Measurements from ENCODE around the gene SPON2. TPM values are rescaled to one million over a fixed set of nuclear protein-coding genes. Genes with fewer than 3 reads are reported as not detected.

SPON2 gene
- polyA plus RNA-seq, 1 donor, result 48.0 TPM

DNA sequence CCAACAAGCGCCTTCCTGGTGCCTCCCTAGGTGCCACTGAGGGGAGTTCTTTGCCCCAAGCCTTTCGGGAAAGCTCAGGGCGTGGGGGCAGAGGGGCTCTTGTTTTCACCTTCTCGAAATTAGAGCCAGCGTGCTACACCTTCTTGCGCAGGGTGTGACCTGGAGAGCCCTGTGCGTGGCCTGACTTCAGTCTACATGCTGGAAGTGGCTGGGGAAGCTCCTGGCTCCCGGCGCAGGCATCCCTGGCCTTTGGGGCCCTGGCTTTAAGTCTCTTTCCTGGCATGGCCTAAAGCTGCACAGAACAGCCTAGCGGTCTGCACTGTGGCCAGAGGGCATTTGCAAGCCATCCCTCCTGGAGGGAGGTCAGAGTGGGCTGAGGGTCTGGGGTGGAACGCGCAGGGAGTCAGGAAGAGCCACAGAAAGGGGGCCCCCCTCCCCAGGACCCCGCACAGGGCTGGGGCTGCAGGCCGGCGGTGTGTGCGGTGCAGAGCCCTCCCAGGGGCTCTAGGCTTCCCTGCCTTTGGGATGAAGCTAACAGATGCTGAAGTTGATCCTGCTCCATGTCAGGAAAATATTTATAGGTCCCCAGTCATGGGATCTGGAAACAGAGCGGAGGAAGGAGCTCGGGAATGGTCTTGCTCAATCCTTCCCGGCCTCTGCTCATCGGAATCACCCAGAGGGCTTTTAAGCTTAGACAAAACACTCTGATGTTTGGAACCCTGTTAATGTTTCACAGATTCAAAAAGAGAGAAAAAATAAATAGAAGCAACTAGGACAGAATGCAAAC is 781 bp upstream of the SPON2 start:
- no peak for DNase-seq

DNA sequence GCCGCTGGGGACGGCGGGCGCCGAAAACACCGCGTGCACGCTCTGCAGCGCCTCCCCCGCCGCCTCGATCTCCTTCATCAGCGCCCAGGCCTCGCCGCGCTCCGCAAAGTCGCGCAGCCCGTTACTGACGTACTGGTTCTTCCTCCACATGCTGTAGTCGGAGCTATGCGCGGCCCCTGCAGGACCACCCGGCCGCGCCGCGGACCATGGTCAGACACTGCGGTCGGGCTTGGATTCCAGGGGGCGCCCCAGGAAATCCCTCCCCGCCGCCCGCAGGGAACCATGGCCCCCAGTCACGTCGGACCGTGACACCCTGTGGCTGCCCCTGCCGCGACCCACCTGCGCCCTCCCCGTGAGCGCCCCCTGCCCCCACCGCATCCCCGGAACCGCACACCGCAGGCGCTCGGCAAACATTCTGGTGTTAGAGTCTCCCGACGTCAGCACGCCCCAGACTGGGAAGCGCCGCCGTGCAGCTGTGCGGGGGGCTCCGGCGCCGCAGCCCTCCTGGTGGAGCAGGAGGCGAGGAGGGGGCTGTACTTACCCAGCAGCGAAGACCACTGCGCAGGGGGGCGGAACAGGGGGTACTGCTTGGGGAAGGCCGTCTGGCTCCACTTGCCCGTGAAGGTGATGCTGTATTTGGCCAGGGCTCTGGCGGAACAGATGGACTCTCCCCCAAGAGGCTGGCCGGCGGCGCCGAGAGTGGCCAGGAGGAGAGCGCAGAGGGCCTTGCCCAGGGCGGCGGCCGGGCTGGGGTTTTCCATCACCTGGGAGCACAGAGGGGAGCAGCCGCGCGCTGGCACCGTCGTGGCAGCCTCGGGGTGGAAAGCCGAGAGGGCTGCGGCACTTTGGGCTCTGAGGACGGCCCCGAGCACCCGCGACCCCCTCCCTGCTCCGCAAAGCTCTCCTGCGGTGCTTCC is 814 bp downstream of the SPON2 start:
- no peak for DNase-seq

DNA sequence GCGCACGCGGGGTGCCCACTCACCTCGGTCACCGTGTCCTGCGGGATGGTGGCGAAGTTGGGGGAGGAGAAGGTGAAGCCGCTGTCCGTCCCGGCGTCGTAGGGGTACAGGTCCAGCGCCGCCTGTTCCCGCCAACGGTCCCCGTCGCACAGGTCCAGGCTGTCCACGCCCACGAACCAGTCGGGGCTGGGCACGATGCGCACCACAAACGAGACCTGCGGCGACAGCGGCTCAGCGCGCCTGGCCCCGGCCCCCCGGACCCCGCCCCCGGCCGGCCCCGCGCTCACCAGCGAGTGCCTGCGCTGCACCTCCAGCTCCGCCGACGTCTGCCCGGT is 1.4 kb downstream of the SPON2 start:
- DNase-seq, result no peak

DNA sequence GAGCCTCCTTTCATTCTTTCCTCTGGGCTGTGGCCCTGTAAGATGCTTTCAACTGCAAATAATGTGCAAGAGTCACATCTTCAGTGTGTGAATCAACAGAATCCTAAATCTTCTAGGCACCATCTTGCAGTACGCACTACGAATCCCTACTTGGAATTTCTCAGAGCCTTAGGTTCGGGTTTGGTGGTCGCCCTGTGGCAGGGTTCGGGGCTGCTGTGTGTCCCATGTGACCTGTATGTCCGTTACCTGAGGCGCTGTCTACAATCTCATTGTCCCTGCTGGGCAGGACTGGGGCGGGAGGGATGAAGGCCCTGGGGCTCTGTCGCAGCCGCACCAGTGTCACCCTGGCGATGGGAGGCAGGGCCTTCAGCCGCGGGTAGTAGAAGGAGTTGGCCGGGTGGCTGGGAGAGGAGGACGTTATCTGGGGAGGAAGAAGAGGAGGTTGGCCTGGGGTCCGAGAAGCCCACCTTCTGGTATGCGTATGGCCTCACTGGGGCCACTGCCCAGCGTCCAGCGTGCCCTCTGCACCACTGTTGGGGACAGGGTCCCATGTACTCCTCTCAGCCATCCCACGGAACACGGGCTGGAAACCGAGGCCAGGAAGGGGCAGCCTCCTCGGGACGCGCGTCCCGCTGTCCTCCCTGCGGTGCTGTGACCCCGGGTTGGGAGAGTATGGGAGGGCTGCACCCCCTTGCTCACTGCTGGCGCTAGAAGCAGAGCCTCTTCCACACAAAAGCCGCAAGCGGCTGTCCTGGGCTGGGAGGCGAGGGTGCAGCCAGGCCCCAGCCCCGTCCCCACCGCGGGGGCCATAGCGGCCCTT is 2.0 kb downstream of the SPON2 start:
- no peak for DNase-seq

- DNase-seq, result no peak
These were observed 2.7 kb downstream of the SPON2 start for GRCh38 chr4:1169691-1170096.

GRCh38 chr4:1169171-1169671 is 3.2 kb downstream of the SPON2 start:
- no peak for DNase-seq

DNA sequence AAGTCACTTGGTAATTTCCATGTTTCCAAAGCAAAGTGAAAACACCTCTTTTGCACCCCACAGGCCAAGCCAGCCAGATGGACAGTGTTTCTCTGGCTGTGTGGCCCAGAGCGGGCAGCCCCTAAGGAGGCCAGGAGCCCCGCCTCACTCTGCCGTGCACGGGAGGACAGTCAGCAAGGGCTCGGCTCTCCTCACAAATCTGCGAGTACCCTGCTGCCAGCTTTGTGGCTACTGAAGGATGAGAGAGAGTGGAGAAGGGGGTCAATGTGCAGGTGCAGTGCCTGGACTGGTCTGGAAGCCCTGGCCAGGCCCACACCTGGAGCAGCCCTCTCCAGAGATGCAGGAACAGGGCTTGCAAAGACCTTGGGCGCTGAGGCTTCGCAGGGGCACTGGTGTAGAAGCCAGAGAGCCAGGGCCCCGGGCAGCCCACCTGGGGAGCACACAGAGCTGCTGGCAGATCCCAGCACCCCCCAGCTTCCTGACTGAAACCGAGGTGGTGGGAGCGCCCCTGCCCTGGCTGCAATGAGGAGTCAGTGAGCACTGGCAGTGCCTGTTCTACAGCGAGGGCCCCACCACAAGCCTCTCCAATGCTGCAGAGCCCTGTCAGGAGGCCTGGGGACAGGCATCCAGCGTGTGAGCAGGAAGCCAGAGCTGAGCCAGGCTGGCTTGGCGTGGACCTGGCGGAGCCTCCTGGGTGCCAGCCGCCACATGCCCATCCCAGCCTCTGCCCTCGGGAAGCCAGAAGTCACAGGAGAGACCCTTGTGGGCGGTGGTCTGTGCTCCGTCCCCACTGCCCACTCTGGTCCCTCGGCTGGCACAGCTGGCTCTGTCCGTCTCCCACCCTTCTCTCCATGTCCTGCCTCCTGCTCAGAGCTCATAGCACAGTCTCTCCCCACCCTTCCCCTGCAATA is 3.9 kb downstream of the SPON2 start:
- no peak for DNase-seq

- DNase-seq, result peak; percentile 81
These were observed 5.0 kb downstream of the SPON2 start for GRCh38 chr4:1167244-1167949.

DNA sequence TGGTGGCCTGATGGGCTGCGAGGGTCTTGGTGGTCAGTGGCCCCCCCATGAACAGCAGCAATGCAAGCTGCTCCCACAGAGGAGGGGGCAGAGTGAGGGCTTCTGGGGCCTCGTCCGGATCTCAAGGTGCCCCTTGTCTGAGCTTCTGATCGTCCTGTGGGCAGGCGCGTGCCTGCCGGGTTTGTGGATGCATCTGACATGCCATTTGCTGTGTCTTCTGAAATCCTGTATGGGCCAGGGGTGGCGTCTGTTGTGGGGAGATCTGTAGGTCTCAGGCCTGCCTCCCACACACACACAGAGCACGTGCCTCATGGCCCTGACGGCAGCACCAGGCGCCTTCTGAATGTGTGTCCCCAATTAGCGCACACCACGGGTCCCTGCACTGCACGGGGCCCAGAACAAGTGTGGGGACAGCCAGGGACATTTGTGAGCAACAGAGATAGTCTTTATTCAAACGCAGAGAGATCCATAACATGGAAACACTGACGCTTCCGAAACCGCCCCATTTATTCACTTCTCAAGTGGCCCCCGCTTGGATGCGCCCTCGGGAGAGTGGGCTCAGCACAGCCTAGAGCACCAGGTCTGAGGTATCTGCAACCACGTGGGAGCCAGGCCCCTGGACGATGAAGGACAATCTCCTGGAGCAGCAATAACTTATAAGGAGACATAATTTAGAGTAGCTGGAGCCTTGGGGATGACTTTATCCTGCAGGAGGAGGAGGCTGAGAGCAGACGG is 5.7 kb downstream of the SPON2 start:
- DNase-seq, result no peak

DNA sequence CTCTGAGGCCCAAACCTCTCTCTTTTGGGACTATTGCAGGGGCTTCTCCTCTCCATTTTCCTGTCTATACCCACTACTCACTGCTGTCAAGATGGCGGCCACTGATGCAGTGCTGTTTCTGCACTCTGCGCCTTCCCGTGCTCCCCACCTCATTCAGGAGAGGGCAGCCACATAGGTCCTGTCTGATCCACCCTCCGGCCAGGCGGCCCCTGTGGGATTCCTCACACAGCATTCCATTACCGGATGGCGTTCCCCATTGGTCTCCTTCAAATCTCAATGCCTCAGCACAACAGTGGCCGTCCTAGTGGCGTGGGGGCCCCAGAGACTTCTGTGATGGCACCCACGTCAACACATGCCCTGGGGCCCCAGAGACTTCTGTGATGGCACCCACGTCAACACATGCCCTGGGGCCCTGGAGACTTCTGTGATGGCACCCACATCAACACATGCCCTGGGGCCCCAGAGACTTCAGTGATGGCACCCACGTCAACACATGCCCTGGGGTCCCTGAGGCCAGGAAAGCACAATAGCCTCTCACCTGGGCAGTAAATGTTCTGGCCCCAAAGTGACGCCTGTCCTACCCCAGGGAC is 7.3 kb downstream of the SPON2 start:
- no peak for DNase-seq

- no peak for DNase-seq
These were observed 7.9 kb downstream of the SPON2 start for GRCh38 chr4:1164444-1164843.

- no peak for DNase-seq
These were observed 8.3 kb downstream of the SPON2 start for GRCh38 chr4:1164040-1164439.

DNA sequence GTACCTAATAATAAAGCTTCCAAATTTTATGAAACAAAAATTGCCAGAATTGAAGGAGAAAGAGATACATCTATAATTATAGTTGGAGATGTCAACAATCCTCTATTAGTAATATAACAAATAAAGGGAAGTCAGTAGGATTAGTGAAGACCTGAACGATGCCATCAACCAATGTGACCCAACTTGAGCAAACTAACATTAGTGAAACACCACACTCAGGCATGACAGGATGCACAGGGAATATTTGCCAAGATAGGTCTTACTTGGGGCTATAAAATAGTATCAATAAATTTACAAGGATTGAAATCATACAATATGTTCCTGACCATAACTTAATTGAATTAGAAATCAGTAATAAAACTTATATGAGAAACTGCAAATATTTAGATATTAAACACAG is 12.0 kb downstream of the SPON2 start:
- DNase-seq, result no peak

DNA sequence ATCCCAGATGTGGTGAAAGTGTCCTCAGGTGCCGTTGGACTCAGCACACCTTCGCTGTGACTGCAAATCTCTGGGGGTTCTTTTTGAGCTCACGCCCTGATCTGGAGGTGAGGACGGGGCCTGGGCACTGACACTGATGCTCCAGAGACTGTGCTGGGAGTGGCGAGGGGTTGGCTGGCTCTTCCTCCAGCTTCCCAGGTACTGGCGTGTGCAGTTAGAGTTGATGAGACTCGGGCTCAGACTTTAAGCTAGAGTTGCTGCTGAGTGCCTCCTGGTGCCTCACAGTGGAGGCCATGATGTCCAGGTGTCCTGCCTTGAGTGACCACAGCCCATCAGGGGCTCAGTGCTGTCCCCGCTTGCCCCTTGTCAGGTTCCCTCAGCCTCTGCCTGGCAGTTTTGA is 16.3 kb downstream of the SPON2 start:
- no peak for DNase-seq

DNA sequence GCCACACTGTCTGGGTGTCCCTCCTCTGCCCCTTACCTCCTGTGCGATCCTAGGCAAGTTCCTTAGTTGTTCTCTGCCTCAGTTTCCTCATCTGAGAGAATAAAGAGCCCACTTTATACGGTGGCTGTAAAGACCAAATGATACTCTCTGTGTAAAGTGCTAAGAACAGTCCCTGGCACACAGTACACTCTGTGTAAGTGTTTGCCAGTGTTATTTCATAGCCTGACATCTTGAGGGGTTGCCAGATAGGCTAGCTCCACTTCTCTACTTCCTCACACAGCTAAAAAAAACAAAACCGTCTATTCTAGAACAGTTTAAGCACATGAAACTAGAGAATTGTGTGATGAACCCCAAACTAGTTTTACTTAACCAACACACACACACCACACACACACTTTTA is 17.1 kb downstream of the SPON2 start:
- DNase-seq, result no peak

DNA sequence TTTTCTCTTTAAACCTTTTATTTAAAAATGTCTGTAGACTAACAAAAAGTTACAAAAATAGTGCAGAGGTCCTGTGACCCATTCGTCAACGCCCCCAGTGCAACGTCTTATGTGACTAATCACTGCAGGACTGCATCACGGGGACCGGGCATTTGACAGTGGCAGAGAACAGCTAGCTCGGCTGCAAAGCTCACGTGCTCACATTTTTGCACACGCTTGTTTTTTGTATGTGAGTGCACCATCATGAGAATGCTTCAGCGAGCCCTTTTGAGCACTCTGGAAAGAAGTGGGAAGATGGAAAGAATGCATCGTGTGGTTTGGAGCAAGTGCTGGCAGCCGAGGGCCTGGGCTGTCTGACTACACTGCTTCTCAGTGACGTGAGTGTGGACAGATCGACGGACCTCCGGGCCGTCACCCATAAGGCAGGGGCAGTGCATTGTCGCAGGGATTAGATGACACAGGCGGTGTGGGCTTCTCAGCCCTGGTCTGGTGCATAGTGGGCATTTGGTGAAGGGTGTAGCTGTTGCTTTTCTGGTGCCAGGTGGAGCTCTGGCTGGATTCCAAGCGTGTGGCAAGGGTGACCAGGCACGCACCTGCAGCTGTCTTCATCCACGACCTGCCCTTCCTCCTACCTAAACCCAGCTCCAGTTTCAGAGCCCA is 17.7 kb downstream of the SPON2 start:
- no peak for DNase-seq

- no peak for DNase-seq
These were observed 18.3 kb downstream of the SPON2 start for GRCh38 chr4:1154126-1154522.

DNA sequence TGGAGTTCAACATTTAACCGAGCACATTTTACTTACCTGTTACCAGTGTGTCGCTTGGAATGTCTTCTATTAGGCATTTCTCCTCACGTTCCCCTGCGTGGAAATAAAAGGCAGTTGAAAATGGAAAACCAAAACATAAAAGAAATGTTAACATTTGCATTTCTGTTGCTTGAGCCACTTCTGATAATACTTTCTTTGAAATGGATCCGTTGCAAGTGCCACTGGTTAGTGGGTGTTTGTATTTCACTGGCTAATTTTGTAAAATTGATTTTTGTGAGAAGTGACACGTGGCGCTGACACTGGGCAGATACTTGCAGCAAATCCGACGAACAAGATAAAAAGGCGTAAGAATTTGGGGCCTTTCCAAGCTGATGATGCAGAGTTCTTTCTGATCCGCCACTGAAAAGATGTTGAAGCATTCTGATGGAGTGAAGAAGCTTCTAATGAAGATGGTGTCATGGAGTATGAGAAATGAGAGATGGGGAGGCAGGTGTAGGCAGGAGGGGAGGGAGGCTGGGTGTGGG is 18.8 kb downstream of the SPON2 start:
- DNase-seq, result no peak

GRCh38 chr4:1152290-1152689 is 20.1 kb downstream of the SPON2 start:
- DNase-seq, result no peak

Measured in hindlimb muscle (tissue), 1 donor.